ENCODE data around the gene ALKBH1. TPM values are rescaled to one million over a fixed set of nuclear protein-coding genes. Genes with fewer than 3 reads are reported as not detected.

The ALKBH1 gene
- total and polyA plus RNA-seq, 2 of the 13 experiments (the other 11 are each of a cell fraction or from before 2014, with no cell fraction given): 12.5 to 14.3 TPM

GRCh38 chr14:77659831-77660230 is 48.0 kb downstream of the ALKBH1 start:
- Histone ChIP-seq H3K4me2 (ENCODE audit: low read depth, low read length) (no peak overlapping the region), H3K36me3 (replicated peaks in 1 of 2; ENCODE audit: control insufficient read depth in 1 of 2, insufficient read depth in 2 of 2, low read length in 2 of 2) (no peaks in the 10 kb centered on the region), H3K9me3 (ENCODE audit: low read length) (no peaks in the 10 kb centered on the region), H3K27me3 (ENCODE audit: control insufficient read depth in 1 of 2, insufficient read depth in 2 of 2, low read length in 2 of 2) (no peaks in the 10 kb centered on the region; a peak in 1 of 5 replicates), H3K27ac (ENCODE audit: extremely low read length, insufficient read depth, low read length) (no peak overlapping the region), H3K4me1 (ENCODE audit: insufficient read depth, low read length) (peaks cover 17% of the 10 kb centered on the region), H3K9ac (ENCODE audit: insufficient read depth, low read depth, low read length) (no peak overlapping the region), H4K20me1 (ENCODE audit: insufficient read depth, low read length) (no peaks in the 10 kb centered on the region), H2AFZ (ENCODE audit: low read length) (no peak overlapping the region), H3K4me3 (replicated peaks in 1 of 3; ENCODE audit: insufficient read depth in 1 of 3, low read depth in 2 of 3, low read length in 3 of 3) (no peak overlapping the region), H3K79me2 (ENCODE audit: insufficient read depth, low read length) (no peaks in the 10 kb centered on the region)
- no peak for DNase-seq (ENCODE audit: low spot score)
- intact Hi-C loops (cut with micrococcal nuclease; ENCODE audit: unreplicated experiment) (no loop called here), in situ Hi-C loops (cut with HindIII; ENCODE audit: extremely low pct_ligation_motif_present, low pct_unique_long_range_greater_than_20kb) (loop anchor here (5.0 kb wide), 2 partner anchors 47 to 157 kb away; partner anchors contain the start of genes ALKBH1 and SLIRP)
- BruUV-seq (replicated peaks): no TSS peak
- TF ChIP-seq PRPF4 (IDR thresholded peaks at IDR 0.05; ENCODE audit: low read depth, low read length, poor library complexity, severe bottlenecking): no peak
- TF ChIP-seq ZNF367 (CRISPR knock-in tag; IDR thresholded peaks at IDR 0.05; ENCODE audit: borderline replicate concordance): no peak
- no peak for TF ChIP-seq CSRNP1 (CRISPR knock-in tag; IDR thresholded peaks at IDR 0.05)
- no peak for TF ChIP-seq MBNL3 (CRISPR knock-in tag; conservative IDR thresholded peaks at IDR 0.05)
- no peak for TF ChIP-seq ZNF781 (CRISPR knock-in tag; IDR thresholded peaks at IDR 0.05; ENCODE audit: borderline replicate concordance, not compliant biosample characterization)
- TF ChIP-seq ZNF333 (CRISPR knock-in tag; IDR thresholded peaks at IDR 0.05; ENCODE audit: borderline replicate concordance): no peak
- CTCF ChIA-PET (ENCODE audit: low intra/inter-chr PET ratio, low total read pairs): no interaction called here
- FAIRE-seq: no peak
- POLR2A ChIA-PET: no interaction called here
- no peak for ATAC-seq
- 0% methylated on average over 2 of the region's 2 CpGs for WGBS (ENCODE audit: low lambda C conversion rate)

GRCh38 chr14:77657280-77657679 is 50.5 kb downstream of the ALKBH1 start:
- Histone ChIP-seq H3K9ac (ENCODE audit: insufficient read depth, low read depth, low read length) (no peak overlapping the region), H4K20me1 (ENCODE audit: insufficient read depth, low read length) (no peaks in the 10 kb centered on the region)
- intact Hi-C loops (cut with micrococcal nuclease; ENCODE audit: unreplicated experiment): no loop called here

More at GRCh38 chr14:77657280-77657679, 50.5 kb downstream of the ALKBH1 start:
- no peak for TF ChIP-seq ZNF660 (CRISPR knock-in tag; IDR thresholded peaks at IDR 0.05; ENCODE audit: borderline replicate concordance, low read depth)
- TF ChIP-seq GABPB1 (CRISPR knock-in tag; IDR thresholded peaks at IDR 0.05): peak; percentile 11; the same call in 1 of the 2 replicates
- no peak for TF ChIP-seq POLR2AphosphoS2 (IDR thresholded peaks at IDR 0.05; ENCODE audit: low read depth, low read length)
- no peak for TF ChIP-seq GABPA (IDR thresholded peaks at IDR 0.05; ENCODE audit: low read depth, low read length)
- TF ChIP-seq GABPA (CRISPR knock-in tag; IDR thresholded peaks at IDR 0.05; ENCODE audit: low read depth): peak; percentile 80
- BruUV-seq (replicated peaks): no TSS peak
- Histone ChIP-seq H3K36me3 (replicated peaks in 1 of 2; ENCODE audit: control insufficient read depth in 1 of 2, insufficient read depth in 2 of 2, low read length in 2 of 2) (no peaks in the 10 kb centered on the region), H3K4me1 (ENCODE audit: insufficient read depth, low read length) (peaks cover 43% of the 10 kb centered on the region), H3K9me3 (ENCODE audit: low read length) (no peaks in the 10 kb centered on the region), H3K79me2 (ENCODE audit: insufficient read depth, low read length) (no peaks in the 10 kb centered on the region), H3K4me3 (replicated peaks in 1 of 3; ENCODE audit: insufficient read depth in 1 of 3, low read depth in 2 of 3, low read length in 3 of 3) (no peak overlapping the region), H2AFZ (ENCODE audit: low read length) (no peak overlapping the region), H3K27me3 (ENCODE audit: control insufficient read depth in 1 of 2, insufficient read depth in 2 of 2, low read length in 2 of 2) (no peaks in the 10 kb centered on the region; a peak in 2 of 5 replicates), H3K4me2 (ENCODE audit: low read depth, low read length) (peak overlapping the region; percentile 5; the same call in 1 of the 2 replicates), H3K27ac (ENCODE audit: extremely low read length, insufficient read depth, low read length) (no peak overlapping the region)
- DNase-seq (ENCODE audit: low spot score) (no peak), ATAC-seq (no peak), FAIRE-seq (no peak)
- 49% methylated on average over 5 of the region's 5 CpGs for WGBS (ENCODE audit: low lambda C conversion rate)
- CTCF ChIA-PET (ENCODE audit: low intra/inter-chr PET ratio, low total read pairs): interaction anchor here (4.1 kb wide), 1 partner anchor 160 kb away, joined by 22 read pairs; no protein-coding TSS in a partner anchor
- POLR2A ChIA-PET: no interaction called here
- in situ Hi-C loops (cut with HindIII; ENCODE audit: extremely low pct_ligation_motif_present, low pct_unique_long_range_greater_than_20kb): loop anchor here (5.0 kb wide), 2 partner anchors 50 to 160 kb away; partner anchors contain the start of genes ALKBH1 and SLIRP
